HG02870 (cell line): ENCODE results near the gene PHF21B.
"Not testable (repeated sequence)": the region's sequence is repeated elsewhere in the genome, so short reads cannot be mapped to it uniquely, and the experiment has no call there.

ENCODE experiments used
- ATAC-seq: cut with Tn5 transposase; IDR thresholded peaks from one replicate; pipeline ENCODE4 v1.9.1; 2021; ENCODE audit warnings: mild to moderate bottlenecking, moderate library complexity; ENCODE audit not compliant: unreplicated experiment

The PHF21B gene

GRCh38 chr22:44881624-44882023 is 128.2 kb downstream of the PHF21B start:
- no peak for ATAC-seq

GRCh38 chr22:44880610-44881290 is 129.1 kb downstream of the PHF21B start:
- no peak for ATAC-seq

DNA sequence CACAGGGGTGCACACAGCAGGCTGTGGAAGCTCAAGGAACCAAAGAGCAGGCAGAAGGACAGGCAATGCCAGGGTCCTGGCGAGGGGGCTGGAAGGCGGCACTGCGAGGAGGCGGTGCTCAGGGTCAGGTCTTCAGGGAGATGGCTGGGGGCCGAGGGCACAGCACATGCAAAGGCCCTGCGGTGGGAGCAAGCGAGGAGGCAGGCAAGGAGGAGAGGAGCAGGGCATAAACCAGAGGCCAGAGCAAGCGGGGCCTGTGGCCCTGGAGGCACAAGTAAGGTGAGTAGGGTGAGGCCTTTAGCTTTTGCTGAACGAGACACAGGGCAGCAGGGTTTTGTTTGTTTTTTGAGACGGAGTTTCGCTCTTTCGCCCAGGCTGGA is 130.5 kb downstream of the PHF21B start:
- ATAC-seq = no peak

DNA sequence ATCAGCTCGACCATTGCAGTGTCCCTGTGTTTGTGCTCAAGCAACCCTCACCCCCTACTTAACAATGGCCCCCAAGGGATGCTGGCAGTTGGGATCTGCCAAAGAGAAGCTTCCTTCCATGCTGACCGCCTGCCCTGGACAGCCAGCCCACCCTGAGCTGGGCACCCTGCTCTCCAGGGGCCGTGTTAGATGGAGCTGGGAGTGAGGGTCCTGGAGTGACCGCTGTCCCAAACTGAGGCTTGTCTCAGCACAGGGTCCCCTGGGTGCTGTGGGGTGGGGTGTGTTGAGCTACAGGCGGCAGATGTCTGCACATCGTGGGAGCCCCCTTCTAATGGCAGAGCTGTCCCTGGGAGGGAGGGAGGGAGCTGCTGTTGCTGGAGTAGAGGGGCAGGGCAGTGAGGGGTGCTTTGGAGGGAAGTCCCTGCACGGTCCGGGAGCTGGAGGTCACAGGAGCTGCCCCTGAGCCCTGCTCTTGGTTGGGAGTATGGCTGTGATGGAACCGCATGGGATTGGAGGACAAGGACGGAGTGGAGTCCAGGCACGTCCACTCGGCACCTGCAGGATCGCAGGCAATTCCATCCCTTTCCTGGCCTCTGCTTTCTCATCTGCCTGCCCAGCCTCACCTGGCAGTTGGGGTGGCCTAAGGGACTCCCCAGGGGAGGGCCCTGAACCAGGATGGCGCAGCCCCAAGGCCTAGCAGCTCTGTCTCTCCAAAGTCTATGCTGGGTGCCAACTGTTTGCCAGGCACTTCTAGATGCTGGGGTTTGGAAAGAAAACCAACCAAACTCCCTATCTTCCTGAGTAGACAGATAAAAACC is 131.1 kb downstream of the PHF21B start:
- no peak for ATAC-seq

DNA sequence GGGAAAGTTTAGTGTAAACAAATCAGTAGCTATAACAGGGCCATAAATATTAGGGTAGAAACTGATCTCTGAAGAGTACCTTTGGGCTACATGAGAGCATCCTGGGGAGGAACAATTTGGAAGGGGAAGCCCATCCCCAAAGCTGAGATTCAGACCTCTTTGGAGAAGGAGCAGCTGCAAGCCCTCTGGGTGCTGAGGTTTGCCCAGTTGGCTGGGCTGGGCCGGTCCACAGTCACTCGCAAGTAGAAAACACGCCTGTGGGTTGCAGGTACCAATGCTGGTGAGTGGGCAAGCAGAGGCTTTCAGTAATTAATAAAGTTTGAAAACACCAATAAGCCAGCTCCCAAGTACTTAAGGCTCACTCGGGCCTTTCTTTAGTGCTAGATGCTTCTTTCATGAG is 132.9 kb downstream of the PHF21B start:
- ATAC-seq = no peak

GRCh38 chr22:44871782-44872181 is 138.0 kb downstream of the PHF21B start:
- ATAC-seq = no peak

DNA sequence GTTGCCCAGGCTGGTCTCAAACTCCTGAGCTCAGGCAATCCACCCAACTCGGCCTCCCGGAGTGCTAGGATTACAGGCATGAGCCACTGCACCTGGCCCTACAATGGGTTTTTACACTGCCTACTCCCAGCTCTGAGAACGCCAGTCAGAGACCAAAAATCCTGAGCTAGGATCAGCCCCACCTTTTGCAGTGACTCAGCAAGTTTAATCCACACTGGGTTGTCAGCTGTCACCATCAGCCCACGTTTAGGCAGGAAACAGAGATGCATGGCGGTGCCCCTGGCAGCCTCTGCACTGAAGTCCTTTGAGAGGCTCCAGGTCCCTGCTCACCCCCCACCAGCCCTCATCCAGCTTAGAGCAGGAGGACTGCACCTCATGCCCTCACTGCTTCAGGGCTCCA is 139.8 kb downstream of the PHF21B start:
- ATAC-seq = no peak

- no peak for ATAC-seq
These were observed 140.6 kb downstream of the PHF21B start for GRCh38 chr22:44869196-44869595.

DNA sequence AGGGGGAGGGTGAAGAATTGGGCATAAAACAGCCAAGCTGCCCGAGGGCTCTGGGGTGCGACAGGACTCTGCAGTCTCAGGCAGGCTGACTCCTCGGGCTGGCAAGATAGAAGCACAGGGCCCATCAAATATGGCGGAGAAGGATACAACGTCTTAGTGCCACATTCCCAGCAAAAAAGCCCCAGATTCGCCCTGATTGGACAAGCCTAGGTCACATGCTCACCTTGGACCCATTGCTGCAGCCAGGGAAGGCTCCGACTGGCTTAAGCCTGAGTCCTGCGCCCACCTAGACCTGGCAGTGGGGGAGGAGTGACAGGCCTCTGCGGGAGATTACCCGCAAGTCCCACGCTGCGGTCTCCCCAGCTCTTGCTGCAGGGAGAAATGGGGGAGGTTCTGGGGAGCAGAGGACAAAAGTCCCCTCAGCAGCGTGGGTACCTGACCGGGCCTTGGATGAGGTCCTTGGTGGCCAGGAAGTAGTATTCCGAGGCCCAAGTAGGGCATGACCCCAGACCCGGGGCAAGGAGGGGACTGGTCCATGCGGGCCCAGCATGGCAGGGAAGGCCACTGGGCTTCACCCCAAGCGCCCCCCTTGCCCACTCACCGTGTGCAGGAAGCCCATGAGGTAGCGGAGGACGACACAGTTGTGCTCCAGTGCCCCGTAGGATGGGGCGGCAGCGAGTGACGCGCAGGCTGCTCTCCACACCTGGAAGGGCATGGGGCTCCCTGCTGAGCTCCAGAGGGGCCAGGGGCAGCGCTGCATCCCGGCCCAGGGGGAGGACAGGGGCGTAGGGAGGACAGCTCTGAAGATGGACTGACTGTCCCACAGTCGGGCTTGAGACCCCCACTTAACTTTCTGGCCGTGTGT is 144.4 kb downstream of the PHF21B start:
- no peak for ATAC-seq

- no peak for ATAC-seq
These were observed 146.6 kb downstream of the PHF21B start for GRCh38 chr22:44862981-44863860.

DNA sequence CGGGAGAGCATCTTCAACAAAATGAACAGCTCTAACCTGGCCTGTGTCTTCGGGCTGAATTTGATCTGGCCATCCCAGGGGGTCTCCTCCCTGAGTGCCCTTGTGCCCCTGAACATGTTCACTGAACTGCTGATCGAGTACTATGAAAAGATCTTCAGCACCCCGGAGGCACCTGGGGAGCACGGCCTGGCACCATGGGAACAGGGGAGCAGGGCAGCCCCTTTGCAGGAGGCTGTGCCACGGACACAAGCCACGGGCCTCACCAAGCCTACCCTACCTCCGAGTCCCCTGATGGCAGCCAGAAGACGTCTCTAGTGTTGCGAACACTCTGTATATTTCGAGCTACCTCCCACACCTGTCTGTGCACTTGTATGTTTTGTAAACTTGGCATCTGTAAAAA is 147.5 kb downstream of the PHF21B start:
- ATAC-seq = no peak

- no peak for ATAC-seq
These were observed 148.6 kb downstream of the PHF21B start for GRCh38 chr22:44861245-44861644.

DNA sequence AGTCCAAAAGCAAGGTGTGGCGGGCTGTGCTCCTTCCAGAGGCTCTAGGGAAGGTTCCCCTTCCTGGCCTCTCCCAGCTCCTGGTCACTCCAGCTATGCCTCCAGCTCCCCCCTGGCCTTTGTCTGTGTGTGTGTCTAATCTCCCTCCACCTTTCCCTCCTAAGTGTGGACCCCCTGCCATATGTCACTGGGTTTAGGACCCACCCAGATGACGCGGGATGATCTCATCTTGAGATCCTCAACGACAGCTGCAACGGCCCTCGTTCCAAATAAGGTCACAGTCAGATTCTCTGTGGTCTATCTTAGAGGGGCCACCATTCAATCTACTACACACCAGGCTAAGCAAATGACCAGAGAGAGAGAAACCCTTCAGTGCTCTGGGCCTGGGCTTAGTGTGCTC is 149.5 kb downstream of the PHF21B start:
- ATAC-seq = no peak

DNA sequence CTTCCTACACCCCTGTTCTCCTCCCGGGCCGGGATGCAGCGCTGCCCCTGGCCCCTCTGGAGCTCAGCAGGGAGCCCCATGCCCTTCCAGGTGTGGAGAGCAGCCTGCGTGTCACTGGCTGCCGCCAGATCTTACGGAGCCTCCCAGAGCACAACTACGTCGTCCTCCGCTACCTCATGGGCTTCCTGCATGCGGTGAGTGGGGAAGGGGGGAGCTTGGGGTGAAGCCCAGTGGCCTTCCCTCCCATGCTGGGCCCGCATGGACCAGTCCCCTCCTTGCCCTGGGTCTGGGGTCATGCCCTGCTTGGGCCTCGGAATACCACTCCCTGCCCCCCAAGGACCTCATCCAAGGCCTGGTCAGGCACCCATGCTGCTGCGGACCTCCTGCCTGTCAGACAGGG is 150.2 kb downstream of the PHF21B start:
- no peak for ATAC-seq

GRCh38 chr22:44858819-44859218 is 151.0 kb downstream of the PHF21B start:
- not testable (repeated sequence) for ATAC-seq

GRCh38 chr22:44855855-44856254 is 153.9 kb downstream of the PHF21B start:
- ATAC-seq = no peak

- ATAC-seq = not testable (repeated sequence)
These were observed 155.2 kb downstream of the PHF21B start for GRCh38 chr22:44854641-44855040.

- no peak for ATAC-seq
These were observed 158.9 kb downstream of the PHF21B start for GRCh38 chr22:44850946-44851345.

DNA sequence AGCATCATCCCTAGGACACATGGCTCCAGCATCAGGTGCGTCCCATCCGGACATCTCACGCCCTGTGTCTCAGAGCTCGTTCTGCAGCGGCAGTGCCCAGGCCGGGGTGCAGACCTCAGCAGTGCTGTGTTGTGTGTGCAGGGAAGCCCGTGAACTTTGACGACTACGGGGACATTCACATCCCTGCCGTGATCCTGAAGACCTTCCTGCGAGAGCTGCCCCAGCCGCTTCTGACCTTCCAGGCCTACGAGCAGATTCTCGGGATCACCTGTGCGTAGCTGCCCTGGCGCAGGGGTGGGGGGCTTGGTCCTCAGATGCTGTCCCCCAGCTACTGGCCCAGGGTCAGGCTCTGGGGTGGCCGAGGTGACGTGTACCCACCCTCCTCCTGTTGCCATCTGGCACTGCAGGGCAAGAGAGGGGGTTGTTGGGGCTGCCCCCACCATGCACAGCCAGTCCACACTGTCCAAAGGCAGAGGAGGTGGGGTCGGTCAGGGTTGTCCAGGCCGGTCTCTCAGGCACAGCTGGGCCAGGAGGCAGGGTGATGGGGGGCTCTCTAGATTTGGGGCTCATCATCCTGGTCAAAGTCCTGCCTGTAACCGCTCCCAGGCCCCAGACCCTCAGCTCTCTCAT is 160.9 kb downstream of the PHF21B start:
- no peak for ATAC-seq

- no peak for ATAC-seq
These were observed 161.5 kb downstream of the PHF21B start for GRCh38 chr22:44848296-44848741.
